Left cardiac atrium (tissue), 4 donors: ENCODE results near the gene MAGI1. TPM values are rescaled to one million over a fixed set of nuclear protein-coding genes. Genes with fewer than 3 reads are reported as not detected.

ENCODE experiments used
- ATAC-seq, 2 donors: fragments of 200-7000 bp; cut with Tn5 transposase; one replicate each; pipeline ENCODE4 v1.9.1; 2020; ENCODE audit warnings: mild to moderate bottlenecking in 2 of 2, moderate library complexity in 2 of 2
- DNase-seq: peaks from one replicate; pipeline ENCODE4 v3.0.0-alpha.2; 2020
- intact Hi-C, 2 donors: fragments of 100-400 bp; cut with DNase I; formaldehyde crosslinking; loops; one replicate each; pipeline versions ENCODE4 v1.14.1 to v1.15.1; 2022 to 2023
- total RNA-seq, 2 donors: library from RNA; stranded (reverse); fragmentation: NEBNext Ultra II Directional; extraction: Animal tissue kit (Norgen Biotek cat#: 25700); gene quantifications; one replicate each; pipeline ENCODE4 v1.2.1, GENCODE V29; 2021
- donor health status: DM: no; HTN: yes; CAD: no.
- donor health status: DM: no; HTN: yes; CAD: no; lungs with severe emphysema.
- donor health status: DM: yes; HTN: yes; CAD: no.
- donor health status: Dilated cardiomyopathy.

Gene MAGI1
- total RNA-seq, 2 donors from 2014 or later, result 27.7 to 30.0 TPM

- no peak for ATAC-seq
- intact Hi-C loops, result no loop called here
- no peak for DNase-seq
Observed at GRCh38 chr3:65837604-65838003, 201.1 kb downstream of the MAGI1 start.

DNA sequence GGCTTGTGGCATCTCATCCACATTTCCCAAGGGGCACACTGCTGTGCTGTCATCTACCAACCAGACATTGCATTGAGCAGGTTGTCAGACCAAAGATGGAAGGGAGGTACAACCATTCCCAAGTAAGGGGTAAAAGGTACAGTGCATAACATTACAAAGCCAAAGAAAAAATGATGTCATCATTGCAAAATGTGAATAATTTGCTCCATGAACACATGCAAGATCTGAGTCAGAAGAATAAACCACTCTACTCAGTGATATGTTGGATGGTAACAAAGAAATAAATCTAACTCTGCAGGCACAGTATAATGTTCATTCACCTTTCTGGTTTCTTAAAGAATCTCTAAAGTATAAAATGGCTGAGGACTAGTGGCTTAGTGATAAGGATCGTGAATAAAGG, 202.7 kb downstream of the MAGI1 start:
- DNase-seq (no peak), ATAC-seq (no peak)
- intact Hi-C loops, result no loop called here

DNA sequence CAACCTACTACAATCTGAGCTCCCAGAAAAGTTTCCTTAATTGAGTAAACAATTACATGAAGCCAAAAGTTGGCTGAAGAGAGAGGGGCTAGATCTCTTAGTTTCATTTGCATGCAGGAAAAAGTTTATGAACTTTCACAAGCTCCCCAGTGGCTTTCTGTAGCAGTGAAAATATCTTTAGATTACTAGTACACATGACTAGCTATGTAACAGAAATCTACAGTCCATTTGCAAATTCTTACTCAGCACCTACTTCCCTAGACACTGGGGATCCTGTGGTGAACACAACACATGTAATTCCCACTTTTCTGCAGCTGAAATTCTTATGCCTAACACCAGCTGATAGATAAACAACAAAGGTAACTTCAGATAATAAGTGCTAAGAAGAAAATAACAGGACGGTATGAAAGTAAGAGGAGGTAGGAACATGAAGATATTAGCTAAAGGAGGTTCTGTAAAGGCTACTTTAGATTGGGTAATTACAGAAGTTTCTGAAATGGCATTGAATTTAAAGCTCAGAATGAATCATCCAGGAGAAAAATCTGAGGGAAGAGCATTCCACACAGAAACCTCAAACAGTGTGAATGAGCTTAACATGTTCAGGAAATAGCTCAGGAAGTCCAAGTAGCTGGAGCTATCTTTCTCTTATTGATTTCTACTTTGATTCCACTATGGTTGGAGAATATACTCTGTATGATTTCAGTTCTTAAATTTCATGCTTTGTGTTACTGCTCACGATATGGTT, 204.8 kb downstream of the MAGI1 start:
- ATAC-seq, result no peak
- DNase-seq, result no peak
- intact Hi-C loops, result no loop called here

GRCh38 chr3:65831733-65832425, 206.8 kb downstream of the MAGI1 start:
- peak; percentile 34 to 86 for ATAC-seq
- DNase-seq, result no peak
- intact Hi-C loops, result no loop called here

DNA sequence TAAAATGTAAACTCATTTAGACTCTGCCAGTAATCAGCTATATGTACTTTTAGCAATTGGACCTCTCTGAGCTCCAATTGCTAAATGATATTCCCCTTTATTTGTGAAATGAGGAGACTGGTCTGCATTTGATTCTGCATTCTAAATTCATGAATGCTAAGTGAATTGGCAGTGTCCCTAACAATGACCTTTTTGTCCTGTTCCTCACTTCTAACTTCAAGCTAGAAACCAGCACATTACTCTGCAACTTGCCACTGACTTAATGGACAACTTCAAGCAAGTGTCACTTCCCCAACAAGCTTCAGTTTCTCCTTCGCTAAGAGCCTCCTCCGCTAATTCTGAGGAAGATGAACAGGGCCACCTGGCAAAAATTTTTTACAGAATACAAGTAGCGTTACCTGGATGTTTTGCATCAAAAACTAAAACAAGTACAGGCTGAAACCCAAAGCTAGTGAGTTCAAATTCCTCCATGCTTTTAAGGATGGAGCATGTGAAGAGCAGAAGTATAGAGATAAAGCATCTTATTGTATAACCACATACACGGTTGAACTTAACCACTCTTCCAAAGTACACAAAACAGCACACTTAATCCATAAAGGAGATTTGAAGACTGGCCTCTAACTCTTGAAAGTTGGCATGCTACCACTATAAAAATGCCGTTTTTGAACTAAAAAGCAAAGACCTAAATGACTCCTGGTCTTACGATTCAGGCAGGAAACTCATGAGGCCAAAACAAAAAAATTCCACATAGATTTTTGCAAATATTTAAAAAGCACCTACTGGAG, 207.6 kb downstream of the MAGI1 start:
- intact Hi-C loops, result no loop called here
- no peak for ATAC-seq
- no peak for DNase-seq

DNA sequence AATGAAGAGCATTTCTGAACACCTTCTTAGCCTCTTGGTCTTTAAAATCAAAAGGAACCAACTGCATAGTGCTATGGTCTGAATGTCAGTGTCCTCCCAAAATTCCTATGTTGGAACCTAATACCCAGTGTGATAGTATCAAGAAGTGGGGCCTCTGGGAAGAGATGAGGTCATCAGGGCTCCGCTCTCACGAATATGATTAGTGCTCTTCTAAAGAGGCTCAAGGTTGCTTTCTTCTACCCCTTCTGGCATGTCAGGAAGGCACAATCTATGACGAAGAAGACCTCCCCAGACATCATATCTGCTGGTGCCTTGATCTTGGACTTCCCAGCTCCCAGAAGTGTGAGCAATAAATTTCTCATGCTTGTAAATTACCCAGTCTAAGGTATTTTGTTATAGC, 209.5 kb downstream of the MAGI1 start:
- ATAC-seq (no peak), DNase-seq (no peak)
- intact Hi-C loops, result no loop called here

DNA sequence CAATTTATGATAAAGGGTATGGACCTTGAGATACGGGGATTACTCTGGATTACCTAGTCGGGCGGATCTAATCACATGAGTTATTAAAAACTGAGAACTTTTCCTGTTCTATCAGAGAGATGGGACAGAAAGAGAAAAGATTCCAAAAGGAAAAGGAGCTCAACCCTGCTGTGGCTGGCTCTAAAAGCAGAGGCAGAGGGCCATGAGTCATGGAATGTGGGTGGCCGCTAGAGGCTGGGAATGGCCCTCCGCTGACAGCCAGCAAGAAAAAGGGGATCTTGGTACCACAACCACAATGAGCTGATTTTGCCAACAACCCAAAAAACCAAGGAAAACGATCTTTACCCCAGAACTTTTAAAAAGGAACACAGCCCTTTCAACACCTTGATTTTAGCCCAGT, 210.0 kb downstream of the MAGI1 start:
- DNase-seq, result peak; percentile 27
- intact Hi-C loops, result no loop called here
- no peak for ATAC-seq

GRCh38 chr3:65827076-65827475, 211.6 kb downstream of the MAGI1 start:
- no peak for DNase-seq
- no peak for ATAC-seq
- intact Hi-C loops, result no loop called here

GRCh38 chr3:65824166-65824565, 214.6 kb downstream of the MAGI1 start:
- no peak for ATAC-seq
- no peak for DNase-seq
- intact Hi-C loops, result no loop called here

GRCh38 chr3:65820600-65820999, 218.1 kb downstream of the MAGI1 start:
- DNase-seq (no peak), ATAC-seq (no peak)
- intact Hi-C loops, result no loop called here

DNA sequence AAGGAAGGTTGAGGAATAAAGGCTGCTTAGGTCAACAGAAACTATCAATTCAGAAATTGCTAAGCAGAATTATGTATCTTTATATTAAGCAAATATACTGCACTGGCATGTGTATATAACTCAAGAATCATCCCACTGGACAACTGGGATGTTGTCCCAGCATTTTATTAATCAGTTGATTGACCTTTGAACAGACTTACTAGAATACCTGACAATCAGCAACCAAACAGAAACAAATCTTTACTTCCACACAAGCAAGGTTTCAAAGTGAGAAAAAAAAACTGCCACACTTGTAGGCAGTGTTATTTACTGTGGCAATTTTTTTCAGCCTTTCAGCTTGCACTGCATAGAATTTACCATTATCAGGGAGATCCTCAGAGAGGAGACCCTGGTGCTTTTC, 218.8 kb downstream of the MAGI1 start:
- DNase-seq (no peak), ATAC-seq (no peak)
- intact Hi-C loops, result no loop called here

- intact Hi-C loops, result no loop called here
- ATAC-seq (no peak), DNase-seq (no peak)
Observed at GRCh38 chr3:65817553-65818126, 221.1 kb downstream of the MAGI1 start.

DNA sequence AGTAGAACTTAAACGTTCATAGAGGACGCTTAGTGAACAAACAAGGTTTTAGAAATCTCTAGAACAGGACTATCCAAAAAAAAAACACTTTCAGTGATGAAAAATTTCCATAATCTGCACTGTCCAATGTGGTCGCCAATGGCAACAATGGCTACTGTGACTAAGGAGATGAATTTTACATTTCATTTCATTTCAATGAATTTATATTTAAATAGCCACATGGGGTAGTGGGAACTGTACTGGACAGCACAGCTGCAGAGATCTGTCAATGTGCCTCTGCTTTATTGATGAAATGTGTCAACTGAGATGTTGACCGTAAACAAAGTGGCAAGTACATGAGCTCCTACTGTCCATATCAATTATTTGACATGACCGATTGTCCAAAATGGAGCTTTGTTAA, 222.5 kb downstream of the MAGI1 start:
- DNase-seq, result no peak
- no peak for ATAC-seq
- intact Hi-C loops, result no loop called here

GRCh38 chr3:65814845-65815578, 223.7 kb downstream of the MAGI1 start:
- intact Hi-C loops, result no loop called here
- ATAC-seq (no peak), DNase-seq (no peak)

DNA sequence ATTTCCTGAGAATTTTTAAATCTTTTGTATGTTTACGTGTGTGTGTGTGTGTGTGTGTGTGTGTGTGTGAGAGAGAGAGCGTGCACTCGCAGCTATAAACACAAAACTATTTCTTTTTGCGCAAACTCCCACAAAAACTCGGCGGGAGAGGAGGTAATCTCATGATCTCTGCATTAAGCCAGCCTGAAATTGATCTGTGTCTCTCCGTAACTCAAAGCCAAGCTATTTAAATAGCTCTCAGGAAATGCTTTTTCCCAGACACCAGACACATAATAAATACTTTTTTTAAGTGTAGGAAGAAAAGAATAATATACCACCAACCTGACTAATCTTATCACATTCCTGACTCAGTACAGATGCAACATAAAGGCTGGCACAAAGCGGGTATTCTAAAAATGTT, 226.8 kb downstream of the MAGI1 start:
- no peak for DNase-seq
- intact Hi-C loops, result no loop called here
- ATAC-seq, result no peak

DNA sequence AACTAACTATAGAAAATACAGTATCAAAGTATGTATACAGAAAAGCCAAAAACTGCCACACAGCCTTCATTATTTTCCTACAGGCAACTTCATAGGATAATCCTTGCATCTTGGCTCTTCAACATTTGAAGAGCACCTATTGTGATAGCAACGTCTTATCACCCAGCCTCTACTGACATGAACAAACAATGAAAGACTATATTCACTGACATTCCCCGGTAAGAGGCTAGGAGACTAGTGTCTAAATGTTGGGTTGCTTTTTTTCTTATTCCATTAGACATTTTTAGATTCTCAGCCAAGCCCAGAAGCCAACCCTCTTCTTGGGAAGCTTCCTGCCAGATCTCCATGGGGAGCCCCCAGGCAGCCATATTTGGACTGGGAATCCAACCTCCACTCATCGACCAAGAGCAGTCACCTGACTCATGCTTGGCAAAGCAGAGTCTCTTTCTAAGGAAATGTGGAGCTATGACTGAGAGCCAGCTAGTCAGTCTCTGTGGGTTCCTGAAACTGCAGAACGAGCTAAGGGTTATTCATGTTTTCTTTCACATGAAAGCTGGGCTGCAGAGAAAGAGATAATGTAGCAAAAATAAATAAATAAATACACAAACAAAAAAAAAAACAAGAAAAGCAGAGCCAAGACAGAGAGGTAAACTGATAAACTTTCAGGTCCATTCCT, 227.5 kb downstream of the MAGI1 start:
- intact Hi-C loops, result no loop called here
- peak; percentile 82 to 91 for ATAC-seq
- peak; percentile 26 for DNase-seq

GRCh38 chr3:65810302-65810701, 228.4 kb downstream of the MAGI1 start:
- intact Hi-C loops, result no loop called here
- DNase-seq (no peak), ATAC-seq (no peak)

DNA sequence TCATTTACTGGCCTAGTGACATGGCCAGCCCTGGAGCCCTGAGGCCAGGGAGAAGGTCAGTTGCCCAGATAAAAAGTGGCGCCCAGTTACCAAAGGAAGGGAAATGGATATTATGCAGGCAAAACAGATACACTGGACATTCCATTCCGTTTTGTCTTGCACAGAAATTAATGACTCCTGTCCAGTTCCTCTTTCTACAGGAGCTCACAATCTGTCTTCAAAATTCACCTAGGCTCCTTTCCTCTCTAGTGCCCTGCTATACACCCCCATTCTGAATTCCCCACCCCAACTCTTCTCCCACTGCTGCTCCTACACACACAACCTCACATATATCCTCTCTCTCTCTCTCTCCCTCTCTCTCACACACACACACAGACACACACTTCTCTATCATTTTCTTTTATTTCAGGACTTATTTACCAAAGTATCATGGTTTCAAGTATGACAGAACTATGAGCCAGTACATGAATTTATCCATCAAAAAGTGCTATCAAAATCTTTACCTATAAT, 229.0 kb downstream of the MAGI1 start:
- intact Hi-C loops, result no loop called here
- no peak for ATAC-seq
- no peak for DNase-seq

- ATAC-seq (no peak), DNase-seq (no peak)
- intact Hi-C loops, result no loop called here
Observed at GRCh38 chr3:65808824-65809223, 229.9 kb downstream of the MAGI1 start.
